Common myeloid progenitor, CD34-positive (primary cell): Measurements from ENCODE around the gene ABLIM1.

Experiments
- CTCF ChIA-PET: fragments of 350-600 bp; sonication (Branson Sonifier 250); formaldehyde crosslinking; loops from one replicate; lab custom pipeline; 2021; ENCODE audit warnings: antibody characterized with exemption; lab: Charles Lee
- POLR2A ChIA-PET: fragments of 350-600 bp; sonication (Branson Sonifier 250); formaldehyde crosslinking; loops from one replicate; lab custom pipeline; 2021; ENCODE audit warnings: antibody characterized with exemption; lab: Charles Lee
- DNase-seq, 3 donors: peaks; one replicate each; pipeline versions ENCODE4 v3.0.0 to v3.0.0-alpha.2; 2013
- H3K27ac ChIP-seq, 2 experiments: 1 replicate in 1 of 2; 2 replicates in 1 of 2; pipeline ENCODE4 v1.7.0; 2013; ENCODE audit warnings: inconsistent platforms in 2 of 2, low read length in 2 of 2, mild to moderate bottlenecking in 2 of 2, low read depth in 1 of 2, moderate library complexity in 1 of 2; ENCODE audit not compliant: severe bottlenecking in 2 of 2, insufficient read depth in 1 of 2, poor library complexity in 1 of 2
- H3K27me3 ChIP-seq, 5 experiments: replicated peaks in 2 of 5; 1 replicate in 3 of 5; 2 replicates in 2 of 5; pipeline versions ENCODE4 v1.6.1 to v1.7.0; 2013; ENCODE audit warnings: low read length in 4 of 5, mild to moderate bottlenecking in 2 of 5, moderate library complexity in 2 of 5, inconsistent platforms in 1 of 5; ENCODE audit not compliant: insufficient read depth in 5 of 5, control insufficient read depth in 4 of 5
- H3K36me3 ChIP-seq, 4 experiments: 1 replicate in 2 of 4; 2 replicates in 2 of 4; pipeline versions ENCODE4 v1.6.1 to v1.7.0; 2013; ENCODE audit warnings: low read length in 3 of 4, control low read depth in 1 of 4, mild to moderate bottlenecking in 1 of 4; ENCODE audit not compliant: control insufficient read depth in 4 of 4, insufficient read depth in 4 of 4
- H3K4me1 ChIP-seq, 4 experiments: 1 replicate in 3 of 4; 2 replicates in 1 of 4; pipeline versions ENCODE4 v1.6.1 to v1.7.1; 2013; ENCODE audit warnings: low read length in 3 of 4, mild to moderate bottlenecking in 3 of 4, control low read depth in 1 of 4, inconsistent platforms in 1 of 4, moderate library complexity in 1 of 4; ENCODE audit not compliant: control insufficient read depth in 4 of 4, insufficient read depth in 4 of 4; ENCODE audit errors: control extremely low read depth in 1 of 4
- H3K4me3 ChIP-seq, 7 experiments: 1 replicate in 4 of 7; 2 replicates in 3 of 7; pipeline versions ENCODE4 v1.5.1 to v1.7.0; 2013; ENCODE audit warnings: mild to moderate bottlenecking in 7 of 7, low read length in 6 of 7, moderate library complexity in 6 of 7, inconsistent platforms in 2 of 7, low read depth in 2 of 7, control low read depth in 1 of 7; ENCODE audit not compliant: insufficient read depth in 4 of 7, control insufficient read depth in 1 of 7; ENCODE audit errors: extremely low read depth in 1 of 7
- H3K9me3 ChIP-seq, 5 experiments: 1 replicate in 4 of 5; 2 replicates in 1 of 5; pipeline versions ENCODE4 v1.6.1 to v1.7.1; 2013; ENCODE audit warnings: low read length in 4 of 5, mild to moderate bottlenecking in 2 of 5, inconsistent platforms in 1 of 5, low read depth in 1 of 5, moderate library complexity in 1 of 5; ENCODE audit not compliant: control insufficient read depth in 4 of 5, insufficient read depth in 2 of 5; ENCODE audit errors: control extremely low read depth in 1 of 5
- WGBS: methylation state at CpG from one replicate; pipeline ENCODE4 v1.1.5; 2013; ENCODE audit not compliant: insufficient coverage; 5-methylcytosine and 5-hydroxymethylcytosine counted together

ABLIM1 gene

DNA sequence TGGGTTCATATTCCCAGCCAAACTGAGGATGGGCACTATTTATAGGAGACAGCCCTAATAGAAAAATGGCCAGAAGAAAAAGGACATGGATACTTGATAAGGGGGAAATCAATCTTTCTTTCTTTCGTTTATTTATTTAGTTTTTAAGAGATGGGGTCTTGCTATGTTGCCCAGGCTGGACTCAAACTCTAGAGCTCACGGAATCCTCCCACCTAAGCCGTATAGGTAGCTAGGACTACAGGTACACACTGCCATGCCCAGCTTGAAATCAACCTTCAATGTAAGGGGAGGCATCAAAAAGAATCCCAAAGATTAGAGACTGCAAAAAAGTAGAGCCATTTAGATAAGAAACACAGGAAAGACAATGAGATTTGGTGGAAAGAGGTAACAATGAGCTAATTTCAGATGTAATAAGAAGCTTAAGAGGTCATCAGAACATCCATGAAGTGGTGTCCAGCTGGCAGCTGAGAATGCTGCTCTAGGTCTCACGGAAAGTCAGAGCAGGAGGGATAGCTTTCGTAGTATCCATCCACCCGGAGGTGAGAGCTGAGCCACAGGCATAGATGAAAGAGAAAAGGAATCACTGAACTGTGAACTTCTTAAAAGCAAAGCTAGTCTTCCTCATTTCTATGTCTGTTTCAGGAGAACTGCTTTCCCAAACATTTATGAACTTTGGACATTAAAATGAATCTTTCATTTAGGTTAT, 10.5 kb upstream of the ABLIM1 start:
- POLR2A ChIA-PET, result no interaction called here
- Histone ChIP-seq H3K4me1 (no peaks in the 10 kb centered on the region), H3K36me3 (peaks cover 0 to 2% (median 1%) of the 10 kb centered on the region in 4 experiments), H3K4me3 (no peak overlapping the region), H3K9me3 (peaks cover 0 to 7% (median 2%) of the 10 kb centered on the region in 5 experiments), H3K27me3 (no peaks in the 10 kb centered on the region), H3K27ac (no peak overlapping the region)
- no peak for DNase-seq
- CTCF ChIA-PET, result interaction anchor here (0.6 to 1.8 kb wide), 4 partner anchors 11 to 115 kb away, joined by 3 to 6 read pairs (median 4); partner anchors contain the start of gene ABLIM1
- 96% methylated on average over 6 of the region's 6 CpGs for WGBS

DNA sequence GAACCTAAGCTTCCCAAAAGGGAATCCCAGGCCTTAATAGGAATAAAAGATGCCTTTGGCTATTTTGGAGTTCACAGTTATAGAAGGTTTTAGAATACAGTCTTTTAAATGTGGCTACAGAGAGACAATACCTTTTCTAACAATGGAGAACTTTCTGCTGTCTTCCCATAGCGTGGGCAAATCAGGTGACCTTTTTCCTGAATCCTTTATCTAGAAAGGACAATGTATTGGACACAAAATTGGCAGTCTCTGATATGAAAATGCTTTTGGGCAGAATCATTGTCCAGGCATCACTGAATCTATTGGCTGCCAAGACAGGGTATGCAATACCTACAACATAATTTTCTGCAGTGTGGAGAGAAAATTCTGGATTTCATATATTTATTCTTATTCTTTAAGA, 7.8 kb upstream of the ABLIM1 start:
- no CpG with 5 or more reads among the region's 1 CpG for WGBS
- CTCF ChIA-PET, result no interaction called here
- H3K36me3 ChIP-seq, result peaks cover 0 to 2% (median under 1%) of the 10 kb centered on the region in 4 experiments

DNA sequence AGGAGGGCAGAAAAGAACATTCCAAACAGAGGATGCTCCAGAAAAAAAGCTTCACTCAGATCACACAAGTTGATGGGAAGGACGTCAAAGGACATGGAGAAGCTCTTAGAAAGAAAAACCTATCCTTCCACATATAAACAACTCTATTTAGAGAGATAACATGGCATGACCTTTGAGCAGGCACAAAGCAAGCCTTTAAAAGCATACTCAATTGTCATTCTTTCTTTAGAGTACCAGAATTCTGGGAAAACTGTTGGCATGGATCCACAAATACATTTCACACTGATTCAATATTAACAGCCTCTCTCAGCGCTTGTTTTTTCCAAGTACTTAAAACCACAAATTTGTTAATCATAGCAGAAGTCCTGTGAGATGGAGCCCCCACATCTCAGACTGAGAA, 7.3 kb upstream of the ABLIM1 start:
- DNase-seq, result no peak
- POLR2A ChIA-PET, result no interaction called here
- Histone ChIP-seq H3K9me3 (peaks cover 0 to 7% (median 3%) of the 10 kb centered on the region in 5 experiments), H3K4me1 (no peaks in the 10 kb centered on the region), H3K27ac (no peak overlapping the region), H3K27me3 (no peaks in the 10 kb centered on the region), H3K4me3 (no peak overlapping the region), H3K36me3 (peaks cover 0 to 2% (median under 1%) of the 10 kb centered on the region in 4 experiments)
- CTCF ChIA-PET, result no interaction called here
- WGBS, result 100% methylated on average over 2 of the region's 2 CpGs

More for the DNA sequence above, 7.8 kb upstream of the ABLIM1 start:
- H3K4me1 ChIP-seq, result no peaks in the 10 kb centered on the region
- no peak overlapping the region for H3K27ac ChIP-seq
- H3K9me3 ChIP-seq, result peaks cover 0 to 7% (median 3%) of the 10 kb centered on the region in 5 experiments
- no peaks in the 10 kb centered on the region for H3K27me3 ChIP-seq
- no peak overlapping the region for H3K4me3 ChIP-seq
- DNase-seq, result no peak
- POLR2A ChIA-PET, result no interaction called here

DNA sequence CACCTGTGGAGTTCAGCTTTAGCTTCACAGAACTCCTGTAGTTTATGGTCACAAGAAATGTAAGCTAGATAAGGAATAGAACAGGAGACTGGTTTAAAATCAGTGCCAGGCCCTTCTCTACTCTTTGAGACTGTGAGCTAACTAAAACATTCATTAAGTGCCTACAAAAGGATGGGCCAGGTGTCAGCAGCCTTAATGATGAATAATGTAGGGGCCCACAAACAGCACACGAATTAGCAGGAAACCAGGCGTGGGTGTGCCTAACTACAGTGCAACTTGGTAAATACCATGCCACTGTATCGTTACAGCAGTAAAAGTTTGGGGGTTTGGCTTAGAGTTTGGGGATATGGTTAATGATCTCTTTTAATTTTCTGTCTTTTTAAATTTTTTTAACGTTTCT, 6.1 kb upstream of the ABLIM1 start:
- peaks cover 0 to 7% (median 1%) of the 10 kb centered on the region in 5 experiments for H3K9me3 ChIP-seq
- CTCF ChIA-PET, result interaction anchor here (1.1 to 2.0 kb wide), 3 partner anchors 11 to 34 kb away, joined by 4 to 7 read pairs (median 4); no protein-coding TSS in a partner anchor
- no peaks in the 10 kb centered on the region for H3K4me1 ChIP-seq
- H3K36me3 ChIP-seq, result peaks cover 0 to 2% (median 0%) of the 10 kb centered on the region in 4 experiments
- POLR2A ChIA-PET, result no interaction called here
- no peaks in the 10 kb centered on the region for H3K27me3 ChIP-seq
- WGBS, result 41% methylated on average over 2 of the region's 4 CpGs
- no peak overlapping the region for H3K4me3 ChIP-seq
- no peak for DNase-seq
- H3K27ac ChIP-seq, result no peak overlapping the region

DNA sequence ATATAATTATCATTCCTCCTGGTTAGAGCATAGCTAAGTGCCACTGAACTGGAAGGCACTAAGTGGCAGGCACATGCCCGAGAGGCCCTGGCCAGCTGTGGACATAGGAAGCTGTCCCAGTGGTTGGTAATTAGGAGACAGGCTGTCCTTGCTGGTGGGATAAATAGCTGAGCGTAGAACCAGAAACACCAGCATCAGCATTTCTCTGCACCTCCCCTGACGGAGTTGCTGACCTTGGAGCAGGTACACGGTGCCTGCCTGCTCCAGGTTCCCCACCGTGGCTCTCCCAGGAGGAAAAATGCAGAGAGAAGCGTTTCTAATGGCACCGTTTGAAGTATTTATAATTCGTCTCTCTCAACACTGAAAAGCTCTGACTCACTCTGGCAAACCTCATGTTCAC, 5.6 kb upstream of the ABLIM1 start:
- 100% methylated on average over 8 of the region's 8 CpGs for WGBS
- ChIA-PET CTCF (interaction anchor here (0.9 to 2.0 kb wide), 4 partner anchors 10 to 97 kb away, joined by 3 to 7 read pairs (median 4); no protein-coding TSS in a partner anchor), POLR2A (no interaction called here)
- Histone ChIP-seq H3K4me3 (no peak overlapping the region), H3K9me3 (peaks cover 0 to 7% (median 1%) of the 10 kb centered on the region in 5 experiments), H3K4me1 (no peaks in the 10 kb centered on the region), H3K27ac (no peak overlapping the region), H3K36me3 (peaks cover 0 to 2% (median 0%) of the 10 kb centered on the region in 4 experiments), H3K27me3 (no peaks in the 10 kb centered on the region)
- no peak for DNase-seq

DNA sequence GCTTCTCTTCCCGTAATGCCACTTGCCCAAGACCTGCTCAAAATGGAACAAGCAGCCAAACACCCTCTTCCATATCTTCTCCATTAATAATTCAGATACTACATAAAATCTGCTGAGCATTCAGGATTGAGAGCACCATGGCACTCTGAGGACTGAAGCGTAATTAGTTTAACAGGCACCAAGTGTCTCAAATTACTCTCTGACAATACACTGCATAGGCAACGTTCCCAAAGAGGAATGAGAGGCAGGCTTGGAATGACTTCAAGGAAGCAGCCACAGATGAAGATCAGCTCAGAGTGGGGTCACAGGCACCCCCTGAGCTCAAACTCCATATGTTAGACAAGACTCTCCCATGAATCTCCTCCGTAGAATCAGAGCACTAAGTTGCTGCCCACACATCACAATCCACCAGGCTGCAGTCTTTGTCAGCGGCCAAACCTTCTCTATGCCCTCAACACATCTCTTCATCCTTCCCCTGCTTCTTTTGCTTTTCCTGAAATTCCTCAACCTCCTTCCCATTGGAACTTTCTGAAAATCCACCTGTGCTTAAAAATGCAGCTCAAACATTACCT, 4.7 kb upstream of the ABLIM1 start:
- ChIA-PET POLR2A (no interaction called here), CTCF (interaction anchor here (0.6 to 2.0 kb wide), 4 partner anchors 9 to 96 kb away, joined by 3 to 7 read pairs (median 4); no protein-coding TSS in a partner anchor)
- Histone ChIP-seq H3K27me3 (no peaks in the 10 kb centered on the region), H3K4me1 (no peaks in the 10 kb centered on the region), H3K36me3 (peaks cover 0 to 2% (median 0%) of the 10 kb centered on the region in 4 experiments), H3K4me3 (no peak overlapping the region), H3K27ac (no peak overlapping the region), H3K9me3 (peaks cover 0 to 5% (median 1%) of the 10 kb centered on the region in 5 experiments)
- 97% methylated on average over 5 of the region's 5 CpGs for WGBS
- no peak for DNase-seq
